Thyroid gland (tissue), 4 donors: ENCODE data around the gene RARG. TPM values are rescaled to one million over a fixed set of nuclear protein-coding genes. Genes with fewer than 3 reads are reported as not detected.
A peak's percentile ranks its signal among the peaks of the same experiment; 100 is the strongest.

Experiments
- DNase-seq, 2 donors: peaks; one replicate each; pipeline ENCODE4 v3.0.0-alpha.2; 2019
- H3K27ac ChIP-seq, 3 donors: fragments of 200-600 bp; sonication (generic); 1 replicate in 2 of 3; 2 replicates in 1 of 3; pipeline ENCODE4 v1.5.1; 2016 to 2019; ENCODE audit warnings: mild to moderate bottlenecking in 1 of 3, moderate library complexity in 1 of 3
- H3K27me3 ChIP-seq: fragments of 200-600 bp; sonication (generic); one replicate; pipeline ENCODE4 v1.5.1; 2019
- H3K36me3 ChIP-seq, 2 donors: fragments of 200-600 bp; sonication (generic); one replicate each; pipeline ENCODE4 v1.5.1; 2016 to 2019
- H3K4me1 ChIP-seq, 2 donors: fragments of 200-600 bp; sonication (generic); one replicate each; pipeline ENCODE4 v1.5.1; 2017 to 2019
- H3K4me3 ChIP-seq, 3 donors: fragments of 200-600 bp; sonication (generic); replicated peaks in 1 of 3; 1 replicate in 2 of 3; 2 replicates in 1 of 3; pipeline ENCODE4 v1.5.1; 2016; ENCODE audit warnings: mild to moderate bottlenecking in 1 of 3
- H3K9me3 ChIP-seq: fragments of 200-600 bp; sonication (generic); one replicate; pipeline ENCODE4 v1.5.1; 2017
- CTCF ChIP-seq, 6 experiments: fragments of 200-600 bp in 3 of 6; fragments of 450-650 bp in 3 of 6; sonication (generic) in 3 of 6; IDR thresholded peaks; one replicate each; pipeline ENCODE4 v1.5.1; 2016 to 2019; ENCODE audit warnings: antibody characterized with exemption in 6 of 6, mild to moderate bottlenecking in 2 of 6, inconsistent platforms in 1 of 6, moderate library complexity in 1 of 6
- POLR2A ChIP-seq, 2 donors: fragments of 450-650 bp; IDR thresholded peaks; one replicate each; pipeline ENCODE4 v1.6.1; 2017; ENCODE audit warnings: antibody characterized with exemption in 2 of 2, mild to moderate bottlenecking in 2 of 2, moderate library complexity in 1 of 2
- WGBS, 2 donors: methylation state at CpG; one replicate each; pipeline ENCODE4 v1.1.5; 2017; 5-methylcytosine and 5-hydroxymethylcytosine counted together
- intact Hi-C: fragments of 100-400 bp; cut with DNase I; formaldehyde crosslinking; loops from one replicate; pipeline ENCODE4 v1.15.1; 2023
- total RNA-seq, 4 donors: library from RNA; depleted of rRNA; stranded (reverse); fragments of >200 nt; gene quantifications; one replicate each; pipeline ENCODE4 v1.2.3, GENCODE V29; 2016

The RARG gene
- total RNA-seq, 4 donors from 2014 or later = 13.6 to 27.7 (median 23.8) TPM

- Histone ChIP-seq H3K27me3 (no peaks in the 10 kb centered on the region), H3K9me3 (no peaks in the 10 kb centered on the region), H3K4me1 (peaks cover 17 to 18% of the 10 kb centered on the region in 2 donors), H3K27ac (no peak overlapping the region), H3K36me3 (peaks cover 0 to 4% of the 10 kb centered on the region in 2 donors), H3K4me3 (no peak overlapping the region)
- no peak for DNase-seq
- intact Hi-C loops = loop anchor here (5.0 kb wide), 1 partner anchor 43 kb away; no protein-coding TSS in a partner anchor
- TF ChIP-seq POLR2A (IDR thresholded peaks at IDR 0.05) (no peak), CTCF (IDR thresholded peaks at IDR 0.05) (no peak)
- 100% methylated on average over 1 of the region's 1 CpG; no CpG with 5 or more reads in 1 of the 2 donors for WGBS, 2 donors
Observed at GRCh38 chr12:53254816-53255545, 23.0 kb upstream of the RARG start.

GRCh38 chr12:53253298-53253697, 21.3 kb upstream of the RARG start:
- 89 to 90% methylated on average over 9 to 11 of the region's 13 CpGs for WGBS, 2 donors
- intact Hi-C loops = loop anchor here (5.0 kb wide), 1 partner anchor 41 kb away; no protein-coding TSS in a partner anchor
- H3K9me3 ChIP-seq = no peaks in the 10 kb centered on the region
- H3K4me3 ChIP-seq = no peak overlapping the region
- H3K27me3 ChIP-seq = no peaks in the 10 kb centered on the region
- DNase-seq = no peak
- peak overlapping the region in 2 of 3 donors; percentile 81 to 91 for H3K27ac ChIP-seq
- H3K36me3 ChIP-seq = peaks cover 0 to 4% of the 10 kb centered on the region in 2 donors
- TF ChIP-seq CTCF (IDR thresholded peaks at IDR 0.05) (no peak), POLR2A (IDR thresholded peaks at IDR 0.05) (no peak)
- H3K4me1 ChIP-seq = peaks cover 17 to 18% of the 10 kb centered on the region in 2 donors

- Histone ChIP-seq H3K27ac (peak overlapping the region; percentile 81 to 91 (median 86)), H3K36me3 (peaks cover 0 to 4% of the 10 kb centered on the region in 2 donors), H3K4me1 (peaks cover 17 to 18% of the 10 kb centered on the region in 2 donors), H3K27me3 (no peaks in the 10 kb centered on the region), H3K9me3 (no peaks in the 10 kb centered on the region), H3K4me3 (peak overlapping the region; percentile 74 to 91 (median 82))
- peak; percentile 16 to 55 for DNase-seq
- TF ChIP-seq CTCF (IDR thresholded peaks at IDR 0.05) (no peak), POLR2A (IDR thresholded peaks at IDR 0.05) (no peak)
- WGBS, 2 donors = 7 to 8% methylated on average over 19 of the region's 19 CpGs
- intact Hi-C loops = loop anchor here (5.0 kb wide), 1 partner anchor 40 kb away; no protein-coding TSS in a partner anchor
Observed at GRCh38 chr12:53252349-53252916, 20.4 kb upstream of the RARG start.

- TF ChIP-seq POLR2A (IDR thresholded peaks at IDR 0.05) (peak in 1 of 2 donors; percentile 53), CTCF (IDR thresholded peaks at IDR 0.05) (peak in 4 of 6 experiments; percentile 24 to 53 (median 44))
Observed at GRCh38 chr12:53251477-53252348, 19.7 kb upstream of the RARG start.

More at GRCh38 chr12:53251477-53252348, 19.7 kb upstream of the RARG start:
- Histone ChIP-seq H3K4me3 (peak overlapping the region; percentile 74 to 91 (median 82)), H3K9me3 (no peaks in the 10 kb centered on the region), H3K4me1 (peaks cover 17 to 18% of the 10 kb centered on the region in 2 donors), H3K36me3 (peaks cover 0 to 4% of the 10 kb centered on the region in 2 donors), H3K27ac (peak overlapping the region; percentile 81 to 91 (median 86)), H3K27me3 (no peaks in the 10 kb centered on the region)
- intact Hi-C loops = loop anchor here (5.0 kb wide), 1 partner anchor 39 kb away; no protein-coding TSS in a partner anchor
- peak; percentile 75 to 79 for DNase-seq
- 1 to 2% methylated on average over 22 to 30 of the region's 51 CpGs for WGBS, 2 donors
